Suprapubic skin (tissue), 3 donors: ENCODE measurements around the gene RSPO1.

Source experiments
- CTCF ChIP-seq, 2 donors: fragments of 200-600 bp in 1 of 2; fragments of 450-650 bp in 1 of 2; sonication (generic) in 1 of 2; IDR thresholded peaks; one replicate each; pipeline ENCODE4 v1.5.1; 2016 to 2019; ENCODE audit warnings: antibody characterized with exemption in 2 of 2, mild to moderate bottlenecking in 1 of 2, moderate library complexity in 1 of 2
- POLR2A ChIP-seq, 2 donors: fragments of 450-650 bp; IDR thresholded peaks; one replicate each; pipeline ENCODE4 v1.6.1; 2017; ENCODE audit warnings: antibody characterized with exemption in 2 of 2, mild to moderate bottlenecking in 2 of 2, moderate library complexity in 2 of 2

- TF ChIP-seq CTCF (IDR thresholded peaks at IDR 0.05) = no peak
- TF ChIP-seq POLR2A (IDR thresholded peaks at IDR 0.05) = no peak
These were observed 59.7 kb downstream of the RSPO1 start for GRCh38 chr1:37574834-37575480.
